ENCODE measurements around the gene MISFA. TPM values are rescaled to one million over a fixed set of nuclear protein-coding genes. Genes with fewer than 3 reads are reported as not detected.
"Not testable (repeated sequence)": the region's sequence is repeated elsewhere in the genome, so short reads cannot be mapped to it uniquely, and the experiment has no call there.

Gene MISFA
- total and polyA plus RNA-seq, 9 donors: 0.79 to 4.6 (median 3.1) TPM; not detected in 2

DNA sequence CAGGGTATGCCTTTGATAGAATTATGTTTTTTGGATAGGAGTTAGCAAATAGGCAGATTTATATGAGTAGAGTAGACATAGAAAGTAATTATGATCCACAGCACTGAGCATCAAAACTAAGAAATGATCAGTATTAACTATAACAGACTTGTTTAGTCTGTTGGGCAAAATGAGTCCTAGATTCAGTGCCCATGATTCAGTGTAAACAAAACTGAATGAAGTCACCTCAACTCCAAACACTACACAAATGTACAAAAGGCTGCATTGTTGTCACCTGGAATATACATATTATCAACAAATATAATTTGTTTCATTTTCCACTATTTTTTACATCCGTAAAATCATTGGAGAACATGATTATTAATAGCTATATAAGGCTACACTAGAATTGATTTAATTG lies 17.8 kb upstream of the MISFA start:
- intact Hi-C loops (cut with DNase I): no loop called here
- no peaks in the 10 kb centered on the region for H3K4me1 ChIP-seq (ENCODE audit: insufficient read depth)
- H3K4me3 ChIP-seq: no peak overlapping the region
- DNase-seq: no peak
- H3K27ac ChIP-seq: no peak overlapping the region
- H3K36me3 ChIP-seq: no peaks in the 10 kb centered on the region
- no peaks in the 10 kb centered on the region for H3K27me3 ChIP-seq
- 87 to 92% (median 90%) methylated on average over 1 of the region's 1 CpG for WGBS, 3 donors
- H3K9me3 ChIP-seq: no peaks in the 10 kb centered on the region
- no peak for TF ChIP-seq EP300 (IDR thresholded peaks at IDR 0.05)
- TF ChIP-seq, protein P1, sequence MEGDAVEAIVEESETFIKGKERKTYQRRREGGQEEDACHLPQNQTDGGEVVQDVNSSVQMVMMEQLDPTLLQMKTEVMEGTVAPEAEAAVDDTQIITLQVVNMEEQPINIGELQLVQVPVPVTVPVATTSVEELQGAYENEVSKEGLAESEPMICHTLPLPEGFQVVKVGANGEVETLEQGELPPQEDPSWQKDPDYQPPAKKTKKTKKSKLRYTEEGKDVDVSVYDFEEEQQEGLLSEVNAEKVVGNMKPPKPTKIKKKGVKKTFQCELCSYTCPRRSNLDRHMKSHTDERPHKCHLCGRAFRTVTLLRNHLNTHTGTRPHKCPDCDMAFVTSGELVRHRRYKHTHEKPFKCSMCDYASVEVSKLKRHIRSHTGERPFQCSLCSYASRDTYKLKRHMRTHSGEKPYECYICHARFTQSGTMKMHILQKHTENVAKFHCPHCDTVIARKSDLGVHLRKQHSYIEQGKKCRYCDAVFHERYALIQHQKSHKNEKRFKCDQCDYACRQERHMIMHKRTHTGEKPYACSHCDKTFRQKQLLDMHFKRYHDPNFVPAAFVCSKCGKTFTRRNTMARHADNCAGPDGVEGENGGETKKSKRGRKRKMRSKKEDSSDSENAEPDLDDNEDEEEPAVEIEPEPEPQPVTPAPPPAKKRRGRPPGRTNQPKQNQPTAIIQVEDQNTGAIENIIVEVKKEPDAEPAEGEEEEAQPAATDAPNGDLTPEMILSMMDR (IDR thresholded peaks at IDR 0.05): no peak
- TF ChIP-seq POLR2A (IDR thresholded peaks at IDR 0.05): no peak

DNA sequence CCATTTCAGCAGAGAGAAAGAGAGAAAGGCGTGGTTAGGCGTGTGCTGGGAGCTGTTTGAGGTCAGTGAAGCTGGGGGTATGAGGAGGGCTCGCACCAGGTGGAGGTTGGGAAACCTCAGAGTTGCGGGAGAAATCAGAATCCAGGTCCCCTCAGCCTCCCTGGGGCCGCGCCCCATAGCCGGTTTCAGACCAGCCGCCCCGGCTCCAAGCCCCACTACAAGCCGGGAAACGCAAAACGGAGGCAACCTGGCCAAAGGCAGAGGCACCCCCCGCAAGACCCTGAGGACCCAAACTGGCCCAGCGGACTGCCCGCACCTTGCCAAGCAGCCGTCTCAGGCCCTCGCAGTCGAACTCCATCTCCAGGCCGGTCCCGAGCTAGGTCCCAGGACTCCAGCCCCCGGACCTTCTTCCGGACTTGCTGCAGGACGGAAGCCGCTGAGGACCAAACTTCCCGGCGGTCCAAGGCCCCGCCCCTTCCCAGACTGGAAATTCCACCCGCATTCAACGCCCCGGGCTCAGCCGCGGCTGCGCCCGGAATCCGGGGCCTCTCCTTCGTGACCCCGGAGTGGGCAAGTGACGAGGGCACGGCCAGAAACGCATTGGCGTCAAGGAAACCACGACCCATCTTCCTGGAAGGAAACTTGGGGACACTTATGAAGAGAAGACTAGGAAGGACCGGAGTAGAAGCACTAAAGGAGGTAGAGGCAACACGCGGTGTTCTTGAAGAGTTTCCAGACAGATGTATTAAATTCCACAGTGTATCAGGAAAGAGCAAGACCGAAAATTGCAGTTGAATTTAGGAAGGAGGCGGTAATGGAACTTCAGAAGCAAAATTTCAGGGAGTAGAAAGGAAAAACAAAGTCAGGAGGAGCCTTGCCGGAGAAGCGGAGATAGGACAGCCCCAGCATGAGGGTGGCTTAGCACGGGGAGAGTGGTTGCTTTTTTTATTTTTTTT lies 11.0 kb upstream of the MISFA start, which contains the start of gene UEVLD:
UEVLD (minus strand) TSS at position 438 of the 956 bp plus-strand sequence; CDS start at position 358, 80 bp downstream.
- DNase-seq: peak; percentile 87 to 92 (median 90)
- 0 to 1% (median 0%) methylated on average over 37 to 50 of the region's 50 CpGs for WGBS, 3 donors
- Histone ChIP-seq H3K4me3 (peak within 1 kb of the TSS; percentile 88), H3K36me3 (no peaks in the 10 kb centered on the region), H3K27me3 (no peaks in the 10 kb centered on the region), H3K9me3 (no peaks in the 10 kb centered on the region), H3K27ac (peak within 1 kb of the TSS; percentile 66 to 73), H3K4me1 (ENCODE audit: insufficient read depth) (peaks cover 6% of the 10 kb centered on the region)
- intact Hi-C loops (cut with DNase I): no loop called here
- TF ChIP-seq, protein P1 (IDR thresholded peaks at IDR 0.05): peak in 1 of 3 donors; percentile 11
- TF ChIP-seq EP300 (IDR thresholded peaks at IDR 0.05) (peak; percentile 39), POLR2A (IDR thresholded peaks at IDR 0.05) (peak; percentile 67)

DNA sequence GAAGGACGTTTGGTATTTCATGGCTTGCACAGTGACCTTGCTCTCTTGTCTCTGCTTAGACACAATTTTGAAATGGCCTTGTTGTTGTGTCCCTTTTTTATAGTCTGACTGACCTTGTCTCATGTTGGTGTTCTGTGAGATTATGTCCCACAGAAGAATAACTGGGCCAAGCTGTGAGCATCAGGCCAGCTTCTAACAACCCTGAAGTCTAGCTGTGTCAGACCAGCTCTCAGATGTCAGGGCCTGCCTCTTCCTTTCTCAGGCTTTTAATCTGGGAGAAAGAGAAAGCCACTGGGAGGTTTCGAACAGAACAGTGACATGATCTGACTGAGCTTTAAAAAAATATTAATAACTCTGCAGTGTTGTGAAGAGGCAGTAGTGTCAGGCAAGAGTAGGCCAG lies 9.0 kb upstream of the MISFA start:
- 28 to 39% (median 38%) methylated on average over 2 of the region's 2 CpGs for WGBS, 3 donors
- Histone ChIP-seq H3K27ac (no peak overlapping the region), H3K4me3 (no peak overlapping the region), H3K36me3 (no peaks in the 10 kb centered on the region), H3K27me3 (no peaks in the 10 kb centered on the region), H3K4me1 (ENCODE audit: insufficient read depth) (peaks cover 6% of the 10 kb centered on the region), H3K9me3 (no peaks in the 10 kb centered on the region)
- intact Hi-C loops (cut with DNase I): no loop called here
- TF ChIP-seq EP300 (IDR thresholded peaks at IDR 0.05) (no peak), POLR2A (IDR thresholded peaks at IDR 0.05) (no peak)
- TF ChIP-seq, protein P1 (IDR thresholded peaks at IDR 0.05): no peak
- no peak for DNase-seq

DNA sequence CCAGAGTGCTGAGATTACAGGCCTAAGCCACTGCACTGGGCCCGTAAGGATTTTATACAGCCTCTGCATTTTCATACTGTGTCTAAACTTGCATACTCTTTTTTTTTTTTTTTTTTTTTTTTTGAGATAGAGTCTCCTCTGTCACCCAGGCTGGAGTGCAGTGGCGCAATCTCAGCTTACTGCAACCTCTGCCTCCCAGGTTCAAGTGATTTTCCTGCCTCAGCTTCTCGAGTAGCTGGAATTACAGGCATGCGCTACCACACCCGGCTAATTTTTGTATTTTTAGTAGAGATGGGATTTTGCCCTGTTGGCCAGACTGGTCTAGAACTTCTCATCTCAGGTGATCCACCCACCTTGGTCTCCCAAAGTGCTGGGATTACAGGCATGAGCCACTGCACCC lies 5.5 kb upstream of the MISFA start:
- H3K9me3 ChIP-seq; H3K4me1 ChIP-seq (ENCODE audit: insufficient read depth); H3K27me3 ChIP-seq; H3K27ac ChIP-seq; intact Hi-C loops (cut with DNase I); H3K4me3 ChIP-seq; H3K36me3 ChIP-seq; DNase-seq: not testable (repeated sequence)
- 81 to 93% (median 86%) methylated on average over 5 of the region's 5 CpGs for WGBS, 3 donors

Measured in ovary (tissue), 9 donors.